ENCODE data around the gene ICA1L. TPM values are rescaled to one million over a fixed set of nuclear protein-coding genes. Genes with fewer than 3 reads are reported as not detected.
A peak's percentile ranks its signal among the peaks of the same experiment; 100 is the strongest.
"Not testable (repeated sequence)": the region's sequence is repeated elsewhere in the genome, so short reads cannot be mapped to it uniquely, and the experiment has no call there.

ICA1L gene
- total RNA-seq, 1 donor: 4.6 TPM

DNA sequence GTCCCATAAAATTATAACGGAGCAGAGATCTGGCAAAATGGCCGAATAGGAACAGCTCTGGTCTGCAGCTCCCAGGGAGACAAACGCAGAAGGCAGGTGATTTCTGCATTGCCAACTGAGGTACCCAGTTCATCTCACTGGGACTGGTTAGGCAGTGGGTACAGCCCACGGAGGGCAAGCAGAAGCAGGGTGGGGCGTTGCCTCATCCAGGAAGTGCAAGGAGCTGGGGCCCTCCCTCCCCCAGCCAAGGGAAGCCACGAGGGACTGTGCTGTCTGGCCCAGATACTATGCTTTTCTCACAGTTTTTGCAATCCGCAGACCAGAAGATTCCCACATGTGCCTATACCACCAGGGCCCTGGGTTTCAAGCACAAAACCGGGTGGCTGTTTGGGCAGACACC lies 22.8 kb downstream of the ICA1L start:
- DNase-seq (ENCODE audit: low read depth in 2 of 3, low spot score in 2 of 3): no peak

DNA sequence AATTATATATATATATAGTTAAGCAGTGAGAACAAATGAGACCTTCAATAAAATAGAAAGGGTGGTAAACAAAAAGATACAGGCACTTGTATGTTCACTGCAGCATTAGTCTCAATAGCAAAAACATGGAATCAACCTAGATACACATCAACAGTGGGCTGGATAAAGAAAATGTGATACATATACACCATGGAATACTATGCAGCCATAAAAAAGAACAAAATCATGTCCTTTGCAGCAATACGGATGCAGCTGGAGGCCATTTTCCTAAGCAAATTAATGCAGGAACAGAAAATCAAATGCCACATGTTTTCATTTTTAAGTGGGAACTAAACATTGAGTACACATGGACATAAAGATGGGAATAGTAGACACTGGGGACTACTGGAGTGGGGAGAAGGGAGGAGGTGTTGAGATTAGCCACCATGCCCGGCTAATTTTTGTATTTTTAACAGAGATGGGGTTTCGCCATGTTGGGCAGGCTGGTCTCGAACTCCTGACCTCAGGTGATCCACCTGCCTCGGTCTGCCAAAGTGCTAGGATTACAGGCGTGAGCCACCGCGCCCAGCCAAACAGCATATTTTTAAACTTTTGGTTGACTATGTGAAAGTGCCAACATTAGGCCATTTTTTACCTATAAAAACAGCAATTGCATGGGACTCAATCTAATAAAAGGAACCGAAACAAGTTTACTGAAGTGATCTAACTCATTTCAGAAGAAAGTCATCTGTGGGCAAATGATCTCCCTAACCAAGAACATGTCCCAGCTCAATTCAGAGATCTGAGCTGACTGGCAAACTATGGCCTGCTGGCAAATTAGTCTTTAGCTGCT lies 23.7 kb downstream of the ICA1L start:
- no peak for DNase-seq (ENCODE audit: low read depth in 2 of 3, low spot score in 2 of 3)

DNA sequence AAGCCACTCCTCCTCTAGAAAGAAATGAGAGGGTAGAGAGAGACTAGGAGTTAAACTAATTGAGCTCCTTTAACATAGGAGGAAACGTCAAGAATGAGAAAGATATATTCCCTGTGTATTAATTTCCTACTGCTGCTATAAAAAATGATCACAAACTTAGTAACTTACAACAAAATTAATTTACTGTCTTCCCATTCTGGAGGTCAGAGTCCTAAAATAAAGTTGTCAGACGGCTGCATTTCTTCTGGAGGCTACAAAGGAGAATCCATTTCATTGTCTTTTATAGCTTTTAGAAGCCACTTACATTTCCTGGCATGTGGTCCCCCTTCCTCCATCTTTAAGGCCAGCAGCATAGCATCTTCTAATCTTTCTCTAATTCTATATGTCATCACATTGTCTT lies 26.9 kb downstream of the ICA1L start:
- DNase-seq (ENCODE audit: low read depth in 2 of 3, low spot score in 2 of 3): no peak

DNA sequence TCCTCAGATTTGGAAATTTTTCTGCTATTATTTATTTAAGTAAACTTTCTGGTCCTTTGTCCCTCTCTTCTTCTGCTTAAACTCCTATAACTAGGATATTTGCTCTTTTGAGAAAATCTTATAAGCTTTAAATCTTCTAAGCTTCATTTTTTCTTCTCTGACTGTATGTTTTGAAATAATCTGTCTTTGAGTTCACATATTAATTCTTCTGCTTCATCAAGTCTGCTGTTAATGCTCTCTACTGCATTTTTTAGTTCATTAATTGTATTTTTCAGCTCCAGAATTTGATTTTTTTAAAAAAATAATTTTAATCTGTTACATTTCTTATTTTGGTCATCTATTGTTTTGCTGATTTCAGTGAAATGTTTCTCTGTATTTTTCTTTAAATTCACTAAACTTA lies 28.9 kb downstream of the ICA1L start:
- no peak for DNase-seq (ENCODE audit: low read depth in 2 of 3, low spot score in 2 of 3)

GRCh38 chr2:202841090-202841867 lies 30.3 kb downstream of the ICA1L start:
- DNase-seq (ENCODE audit: low read depth in 2 of 3, low spot score in 2 of 3): no peak

GRCh38 chr2:202831242-202832220 lies 40.0 kb downstream of the ICA1L start:
- DNase-seq (ENCODE audit: low read depth in 2 of 3, low spot score in 2 of 3): peak in 2 of 3 donors; percentile 67 to 86

- no peak for DNase-seq (ENCODE audit: low read depth in 2 of 3, low spot score in 2 of 3)
Measured at GRCh38 chr2:202824901-202825300, 46.7 kb downstream of the ICA1L start.

DNA sequence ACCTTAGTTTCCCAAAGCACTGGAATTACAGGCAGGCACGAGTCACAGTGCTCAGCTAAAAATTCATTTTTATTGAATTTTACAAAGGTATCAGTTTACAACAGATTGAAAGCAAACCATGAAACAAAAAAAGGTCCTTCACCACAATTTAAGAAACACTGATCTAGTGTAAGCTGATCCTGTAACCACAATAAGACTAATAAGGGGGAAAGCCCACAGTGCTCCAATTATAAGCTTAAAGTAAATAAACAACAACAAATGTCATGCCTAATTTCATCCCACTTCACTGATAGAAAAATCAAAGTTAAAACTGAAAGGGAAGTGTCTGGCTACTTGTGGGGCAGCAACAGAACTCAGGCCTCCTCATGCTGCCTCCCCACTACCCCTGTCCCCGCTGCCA lies 49.2 kb downstream of the ICA1L start:
- no peak for DNase-seq (ENCODE audit: low read depth in 2 of 3, low spot score in 2 of 3)

DNA sequence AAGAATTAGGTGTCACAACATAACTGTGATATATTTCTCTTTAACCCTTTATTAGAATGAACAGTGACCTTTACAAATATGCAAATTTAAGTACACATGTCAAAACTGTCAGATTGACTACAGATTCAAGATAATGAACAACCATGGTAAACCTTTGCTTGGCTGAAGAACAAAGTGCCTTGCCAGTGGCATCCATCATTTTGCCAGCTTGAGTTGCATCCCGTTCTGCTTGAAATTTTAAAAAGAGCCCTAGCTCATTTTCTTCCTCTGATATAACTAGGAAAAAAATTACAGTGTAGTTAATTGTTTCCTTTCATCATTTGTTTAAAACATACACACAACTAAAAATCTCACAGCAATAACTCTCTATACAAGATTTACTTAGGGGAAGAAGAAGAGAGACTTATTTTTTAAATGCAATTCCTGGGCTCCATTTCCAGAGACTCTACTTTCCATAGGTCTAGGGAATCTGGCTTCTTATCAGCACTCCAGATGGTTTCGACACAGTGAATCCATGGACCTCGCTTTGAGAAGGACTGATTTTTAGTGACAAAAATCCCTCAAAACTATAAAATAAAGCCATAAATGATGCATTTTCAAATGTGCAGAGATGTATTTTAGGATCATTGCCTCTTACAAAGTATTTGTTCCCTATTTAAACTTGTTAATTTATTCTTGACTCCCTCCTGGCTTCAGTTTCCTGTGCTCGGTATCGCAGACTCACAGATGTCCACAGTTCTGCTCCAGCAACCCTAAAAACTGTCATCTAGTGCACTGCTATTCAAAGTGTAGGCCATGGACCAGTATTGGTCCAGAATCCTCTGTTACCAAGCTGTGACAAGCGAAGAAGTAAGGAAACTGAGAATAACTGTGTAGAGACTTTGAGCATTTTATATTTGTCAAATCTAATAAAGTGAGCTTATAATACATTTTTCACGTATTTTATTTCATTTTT lies 50.1 kb downstream of the ICA1L start:
- DNase-seq (ENCODE audit: low read depth in 2 of 3, low spot score in 2 of 3): peak in 1 of 3 donors; percentile 5

DNA sequence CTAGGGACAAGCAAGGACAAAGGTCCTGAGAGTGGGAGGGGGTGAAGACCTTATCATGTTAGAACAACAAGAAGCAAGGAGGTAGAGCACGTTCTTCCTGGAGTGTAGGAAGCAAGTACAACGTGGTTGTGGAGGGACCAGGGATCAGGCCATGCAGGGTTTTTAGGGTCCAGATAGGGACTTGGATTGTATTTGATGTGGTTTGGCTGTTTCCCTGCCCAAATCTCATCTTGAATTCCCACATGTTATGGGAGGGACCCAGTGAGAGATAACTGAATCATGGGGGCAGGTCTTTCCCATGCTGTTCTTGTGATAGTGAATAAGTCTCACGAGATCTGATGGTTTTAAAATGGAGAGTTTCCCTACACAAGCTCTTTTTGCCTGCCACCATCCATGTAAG lies 53.2 kb downstream of the ICA1L start:
- no peak for DNase-seq (ENCODE audit: low read depth in 2 of 3, low spot score in 2 of 3)

DNA sequence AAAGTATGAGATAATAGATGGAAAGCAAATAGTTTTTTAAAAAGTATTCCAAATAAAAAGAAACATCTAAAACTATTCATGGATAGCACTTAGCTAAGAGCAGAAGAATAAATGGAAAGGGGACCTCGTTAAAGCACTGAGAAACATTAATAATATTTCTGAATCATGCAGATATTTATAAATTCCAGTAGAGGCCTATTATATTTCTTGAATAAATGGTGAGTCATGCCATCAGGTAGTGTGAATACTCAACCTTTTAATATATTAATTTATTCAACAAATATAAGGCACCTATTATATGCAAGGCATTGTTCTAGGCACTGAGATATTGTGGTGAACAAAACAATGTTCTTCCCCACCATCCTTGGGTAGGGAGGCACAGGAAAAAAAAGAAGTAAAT lies 53.8 kb downstream of the ICA1L start:
- DNase-seq (ENCODE audit: low read depth in 2 of 3, low spot score in 2 of 3): no peak

GRCh38 chr2:202815548-202816360 lies 55.8 kb downstream of the ICA1L start:
- DNase-seq (ENCODE audit: low read depth in 2 of 3, low spot score in 2 of 3): no peak

GRCh38 chr2:202814226-202814625 lies 57.3 kb downstream of the ICA1L start:
- DNase-seq (ENCODE audit: low read depth in 2 of 3, low spot score in 2 of 3): no peak

DNA sequence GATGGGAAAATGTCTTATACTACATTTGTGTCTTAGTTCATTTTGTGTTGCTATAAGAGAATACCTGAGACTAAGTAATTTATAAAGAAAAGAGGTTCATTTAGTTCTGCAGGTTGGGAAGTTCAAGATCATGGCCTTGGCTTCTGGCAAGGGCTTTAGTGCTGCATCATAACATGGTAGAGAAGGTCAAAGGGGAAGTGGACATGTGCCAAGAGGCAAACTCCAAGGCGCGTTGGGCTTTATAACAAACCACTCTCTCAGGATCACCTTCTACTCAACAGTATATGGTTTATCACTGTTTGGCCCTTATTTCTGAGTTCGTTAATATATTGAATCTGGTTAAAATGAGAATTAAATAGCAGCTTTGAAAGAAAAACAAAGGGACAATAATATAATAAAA lies 58.2 kb downstream of the ICA1L start:
- no peak for DNase-seq (ENCODE audit: low read depth in 2 of 3, low spot score in 2 of 3)

DNA sequence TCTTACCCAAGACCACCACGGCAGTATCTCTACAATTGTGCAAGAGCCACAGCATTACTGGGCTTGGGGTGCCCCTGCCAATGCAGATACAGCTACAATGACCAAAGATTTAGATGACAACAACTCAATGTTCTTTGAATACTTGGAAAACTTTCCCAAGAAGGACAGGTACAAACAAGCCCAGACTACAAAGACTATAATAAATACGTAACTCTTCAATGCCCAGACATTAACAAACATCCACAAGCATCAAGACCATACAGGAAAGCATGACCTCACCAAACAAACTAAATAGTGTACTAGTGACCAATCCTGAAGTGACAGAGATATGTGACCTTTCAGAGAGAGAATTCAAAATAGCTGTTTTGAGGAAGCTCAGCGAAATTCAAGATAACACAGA lies 62.8 kb downstream of the ICA1L start:
- DNase-seq (ENCODE audit: low read depth in 2 of 3, low spot score in 2 of 3): no peak

DNA sequence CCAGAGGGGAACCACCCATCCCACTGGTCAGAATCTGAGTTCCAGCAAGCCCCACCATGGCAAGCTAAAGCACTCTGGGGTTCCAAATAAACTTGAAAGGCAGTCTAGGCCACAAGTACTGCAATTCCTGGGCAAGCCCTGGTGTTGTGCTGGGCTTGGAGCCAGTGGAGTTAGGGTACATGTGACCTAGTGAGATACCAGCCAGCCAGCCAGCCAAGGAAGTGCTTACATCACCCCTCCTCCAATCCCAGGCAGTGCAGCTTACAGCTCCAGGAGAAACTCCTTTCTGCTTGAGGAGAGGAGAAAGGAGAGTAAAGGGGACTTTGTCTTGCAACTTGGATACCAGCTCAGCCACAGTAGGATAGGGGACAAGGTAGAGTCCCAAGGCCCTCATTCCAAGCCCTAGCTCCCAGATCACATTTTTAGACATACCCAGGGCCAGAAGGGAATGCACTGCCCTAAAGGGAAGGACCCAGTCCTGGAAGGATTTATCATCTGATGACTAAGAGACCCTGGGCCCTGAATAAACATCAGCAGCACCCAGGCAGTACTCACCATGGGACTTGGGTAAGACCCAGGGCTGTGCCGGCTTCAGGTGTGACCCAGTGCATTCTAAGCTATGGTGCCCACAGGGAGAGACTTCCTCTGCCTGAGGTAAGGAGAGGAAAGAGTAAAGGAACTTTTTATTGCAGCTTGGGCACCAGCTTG lies 64.0 kb downstream of the ICA1L start:
- not testable (repeated sequence) for DNase-seq (ENCODE audit: low read depth in 2 of 3, low spot score in 2 of 3)

DNA sequence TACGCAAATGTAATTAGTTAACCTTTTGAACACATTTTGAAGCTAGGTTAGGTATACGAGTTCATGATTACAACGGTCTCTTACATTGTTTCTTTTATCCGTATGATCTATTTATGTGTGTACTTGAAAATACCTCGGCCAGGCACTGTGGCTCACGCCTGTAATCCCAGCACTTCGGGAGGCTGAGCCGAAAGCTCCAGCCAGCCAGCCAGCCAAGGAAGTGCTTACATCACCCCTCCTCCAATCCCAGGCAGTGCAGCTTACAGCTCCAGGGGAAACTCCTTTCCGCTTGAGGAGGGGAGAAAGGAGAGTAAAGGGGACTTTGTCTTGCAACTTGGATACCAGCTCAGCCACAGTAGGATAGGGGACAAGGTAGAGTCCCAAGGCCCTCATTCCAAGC lies 65.7 kb downstream of the ICA1L start:
- not testable (repeated sequence) for DNase-seq (ENCODE audit: low read depth in 2 of 3, low spot score in 2 of 3)

DNA sequence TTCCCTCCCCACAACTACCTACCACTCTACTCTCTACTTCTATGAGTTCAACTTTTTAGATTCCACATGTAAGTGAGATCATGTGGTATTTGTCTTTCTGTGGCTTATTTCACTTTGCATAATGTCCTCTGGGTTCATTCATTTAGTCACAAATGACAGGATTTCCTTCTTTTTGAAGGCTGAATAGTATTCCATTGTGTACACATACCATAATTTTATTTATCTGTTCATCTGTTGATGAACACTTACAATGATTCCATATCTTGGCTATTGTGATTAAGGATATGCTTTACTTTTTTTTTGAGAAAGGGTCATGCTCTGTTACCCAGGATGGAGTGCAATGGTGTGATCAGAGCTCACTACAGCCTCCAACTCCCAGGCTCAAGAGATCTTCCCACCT lies 73.6 kb downstream of the ICA1L start:
- no peak for DNase-seq (ENCODE audit: low read depth in 2 of 3, low spot score in 2 of 3)

Measured in hematopoietic multipotent progenitor cell (in vitro differentiated cells).